Measurements from ENCODE around the gene RNF152.

RNF152 gene

DNA sequence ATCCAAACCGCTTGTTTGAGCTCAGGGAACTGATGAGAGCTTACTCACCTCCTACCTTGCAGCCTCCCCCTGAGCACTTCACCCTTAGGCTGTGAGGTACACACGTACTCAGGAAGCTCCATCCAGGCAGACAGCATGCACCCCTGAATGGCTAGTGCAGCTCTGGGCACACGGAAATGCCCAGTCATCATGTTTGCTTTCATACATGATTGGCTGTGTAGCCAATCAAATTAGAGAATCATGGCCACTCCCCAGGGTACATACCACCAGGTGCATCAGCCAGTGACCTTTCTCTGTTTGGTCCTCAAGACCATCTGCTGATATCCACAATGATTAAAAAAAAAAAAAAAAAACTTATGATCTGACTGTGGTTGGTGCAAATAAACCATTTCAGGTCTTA, 42.1 kb downstream of the RNF152 start:
- TF ChIP-seq, protein P1, sequence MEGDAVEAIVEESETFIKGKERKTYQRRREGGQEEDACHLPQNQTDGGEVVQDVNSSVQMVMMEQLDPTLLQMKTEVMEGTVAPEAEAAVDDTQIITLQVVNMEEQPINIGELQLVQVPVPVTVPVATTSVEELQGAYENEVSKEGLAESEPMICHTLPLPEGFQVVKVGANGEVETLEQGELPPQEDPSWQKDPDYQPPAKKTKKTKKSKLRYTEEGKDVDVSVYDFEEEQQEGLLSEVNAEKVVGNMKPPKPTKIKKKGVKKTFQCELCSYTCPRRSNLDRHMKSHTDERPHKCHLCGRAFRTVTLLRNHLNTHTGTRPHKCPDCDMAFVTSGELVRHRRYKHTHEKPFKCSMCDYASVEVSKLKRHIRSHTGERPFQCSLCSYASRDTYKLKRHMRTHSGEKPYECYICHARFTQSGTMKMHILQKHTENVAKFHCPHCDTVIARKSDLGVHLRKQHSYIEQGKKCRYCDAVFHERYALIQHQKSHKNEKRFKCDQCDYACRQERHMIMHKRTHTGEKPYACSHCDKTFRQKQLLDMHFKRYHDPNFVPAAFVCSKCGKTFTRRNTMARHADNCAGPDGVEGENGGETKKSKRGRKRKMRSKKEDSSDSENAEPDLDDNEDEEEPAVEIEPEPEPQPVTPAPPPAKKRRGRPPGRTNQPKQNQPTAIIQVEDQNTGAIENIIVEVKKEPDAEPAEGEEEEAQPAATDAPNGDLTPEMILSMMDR (IDR thresholded peaks at IDR 0.05; ENCODE audit: low read depth, low read length, missing control alignments): no peak
- no peak for DNase-seq (ENCODE audit: extremely low read depth, low read depth)
- no peak overlapping the region for H3K4me3 ChIP-seq (replicated peaks; ENCODE audit: low read depth, low read length)

DNA sequence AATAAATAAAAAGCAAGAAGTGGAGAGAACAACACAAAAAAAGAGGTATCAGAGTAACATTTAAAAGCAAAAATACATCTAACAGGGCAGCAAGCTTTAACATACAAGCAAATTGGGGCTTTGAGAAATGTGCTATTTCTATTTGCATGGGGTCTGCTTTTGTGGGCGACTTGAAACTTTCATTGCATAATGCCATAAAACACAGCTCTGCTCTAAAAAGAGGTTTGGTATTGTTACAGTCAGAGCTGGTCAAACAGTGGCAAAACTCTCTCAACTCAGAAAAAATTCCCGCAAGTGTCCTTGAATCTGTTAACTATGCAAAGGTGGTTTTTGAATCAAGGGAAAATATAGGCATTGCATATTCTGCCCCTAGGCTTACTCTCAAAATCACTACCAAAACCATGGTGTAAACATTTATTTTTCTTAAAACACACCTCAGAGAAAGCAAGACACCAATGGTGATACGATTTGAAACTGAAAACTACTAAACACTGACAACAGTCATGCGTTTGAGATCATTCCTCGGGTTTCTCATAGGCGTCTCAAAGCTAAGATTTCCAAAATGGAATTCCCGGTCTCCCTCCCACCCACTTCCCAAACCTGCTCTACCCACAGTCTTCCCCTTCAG, 45.5 kb downstream of the RNF152 start:
- no peak for DNase-seq (ENCODE audit: extremely low read depth, low read depth)
- H3K4me3 ChIP-seq (replicated peaks; ENCODE audit: low read depth, low read length): no peak overlapping the region
- TF ChIP-seq, protein P1 (IDR thresholded peaks at IDR 0.05; ENCODE audit: low read depth, low read length, missing control alignments): no peak

DNA sequence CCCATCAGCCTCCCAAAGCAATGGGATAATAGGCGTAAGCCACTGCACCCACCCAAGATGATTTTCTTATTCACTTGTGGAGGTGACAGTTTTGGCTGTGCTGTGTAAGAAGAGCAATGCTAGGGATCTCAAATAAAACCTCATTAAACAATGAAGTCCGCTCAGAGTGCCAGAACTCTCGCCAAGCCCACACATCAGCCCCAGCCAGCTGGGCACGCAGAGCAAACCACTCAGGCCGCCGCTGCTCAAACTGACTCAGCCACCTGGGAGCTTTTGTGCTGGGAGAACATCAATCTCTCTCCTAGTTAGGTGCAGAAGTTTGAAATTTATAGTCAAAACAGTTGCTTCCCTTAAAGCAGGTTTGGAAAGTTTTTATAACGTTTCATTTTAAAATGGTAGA, 47.6 kb downstream of the RNF152 start:
- no peak overlapping the region for H3K4me3 ChIP-seq (replicated peaks; ENCODE audit: low read depth, low read length)
- DNase-seq (ENCODE audit: extremely low read depth, low read depth): no peak
- TF ChIP-seq, protein P1 (IDR thresholded peaks at IDR 0.05; ENCODE audit: low read depth, low read length, missing control alignments): no peak

DNA sequence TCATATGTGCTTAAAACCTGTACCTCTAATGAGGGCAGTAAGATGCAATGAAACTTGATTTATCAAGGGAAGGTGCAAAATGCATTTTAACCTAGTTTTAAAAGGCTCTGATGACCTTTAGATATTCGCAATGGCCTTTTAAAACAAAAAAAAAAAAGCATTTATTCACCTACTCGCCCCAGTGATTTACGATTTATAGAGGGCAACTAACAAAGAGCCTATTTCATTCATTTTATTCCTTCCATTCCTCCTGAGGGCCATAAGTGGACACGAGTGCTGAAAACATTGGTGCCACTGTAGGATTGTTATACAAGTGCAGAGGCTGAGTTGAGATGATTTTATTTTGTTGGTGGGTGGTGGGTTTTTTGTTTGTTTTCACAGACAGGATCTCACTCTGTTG, 48.1 kb downstream of the RNF152 start:
- TF ChIP-seq, protein P1 (IDR thresholded peaks at IDR 0.05; ENCODE audit: low read depth, low read length, missing control alignments): no peak
- no peak overlapping the region for H3K4me3 ChIP-seq (replicated peaks; ENCODE audit: low read depth, low read length)
- no peak for DNase-seq (ENCODE audit: extremely low read depth, low read depth)

DNA sequence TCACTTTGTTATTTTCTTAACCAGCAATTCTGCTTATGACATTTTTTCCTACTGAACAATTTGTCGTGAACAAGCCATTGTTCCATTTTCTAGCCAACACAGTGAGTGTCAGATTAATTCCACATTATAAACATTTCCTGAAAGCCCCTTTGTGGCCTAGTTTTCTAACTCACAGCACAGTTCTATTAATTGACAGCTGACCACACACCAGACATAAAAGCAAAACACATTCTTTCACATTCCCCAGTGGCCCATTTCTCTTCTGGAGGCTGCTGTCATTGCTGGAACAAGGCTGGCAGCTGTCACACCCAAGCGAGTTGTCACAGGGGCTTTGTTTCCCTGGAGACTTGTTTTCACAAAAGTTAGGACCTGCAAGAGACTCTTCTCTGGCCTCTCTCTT, 50.7 kb downstream of the RNF152 start:
- H3K4me3 ChIP-seq (replicated peaks; ENCODE audit: low read depth, low read length): no peak overlapping the region
- TF ChIP-seq, protein P1 (IDR thresholded peaks at IDR 0.05; ENCODE audit: low read depth, low read length, missing control alignments): no peak
- no peak for DNase-seq (ENCODE audit: extremely low read depth, low read depth)

DNA sequence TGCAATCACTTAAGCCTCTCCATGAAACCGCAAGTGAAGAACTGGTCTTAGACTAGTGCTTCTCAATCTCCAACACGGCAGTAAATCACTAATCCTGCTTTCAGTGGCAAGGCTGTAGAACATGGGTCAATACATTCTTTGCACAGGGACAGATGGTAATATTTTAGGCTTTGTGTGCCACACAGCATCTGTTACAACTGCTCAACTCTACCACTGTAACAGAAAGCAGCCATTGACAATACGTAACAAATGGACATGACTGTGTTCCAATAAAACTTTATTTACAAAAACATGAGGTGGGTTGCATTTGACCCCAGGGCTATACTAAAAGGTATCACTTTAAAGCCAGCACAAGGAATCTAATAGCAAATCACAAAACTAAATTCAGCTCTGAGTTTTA, 51.1 kb downstream of the RNF152 start:
- H3K4me3 ChIP-seq (replicated peaks; ENCODE audit: low read depth, low read length): no peak overlapping the region
- DNase-seq (ENCODE audit: extremely low read depth, low read depth): no peak
- TF ChIP-seq, protein P1 (IDR thresholded peaks at IDR 0.05; ENCODE audit: low read depth, low read length, missing control alignments): no peak

DNA sequence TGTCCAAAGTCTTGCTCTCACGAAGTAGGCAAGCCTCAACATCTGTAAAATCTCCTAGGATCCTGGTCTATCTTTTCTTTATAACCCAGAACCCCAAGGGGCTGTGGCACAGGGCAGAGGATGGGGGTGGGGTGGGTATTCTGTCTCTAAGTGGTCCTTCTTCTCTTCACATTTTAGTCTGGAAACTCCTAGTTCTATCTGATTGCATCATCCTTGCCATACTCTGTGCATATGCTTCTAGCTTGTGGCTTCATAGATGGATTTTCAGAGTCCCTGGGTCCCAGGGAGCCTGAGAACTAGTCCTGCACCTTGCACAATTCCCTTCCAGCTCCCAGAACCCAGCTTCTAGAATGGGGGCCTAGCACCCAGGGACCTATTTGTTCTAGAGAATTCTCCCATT, 52.5 kb downstream of the RNF152 start:
- no peak overlapping the region for H3K4me3 ChIP-seq (replicated peaks; ENCODE audit: low read depth, low read length)
- TF ChIP-seq, protein P1 (IDR thresholded peaks at IDR 0.05; ENCODE audit: low read depth, low read length, missing control alignments): no peak
- no peak for DNase-seq (ENCODE audit: extremely low read depth, low read depth)

Measured in HFF-Myc (cell line).